Neural cell (in vitro differentiated cells): ENCODE measurements around the gene DOCK9. TPM values are rescaled to one million over a fixed set of nuclear protein-coding genes. Genes with fewer than 3 reads are reported as not detected.

Source experiments
- H2AFZ ChIP-seq: fragments of 200-600, 300-800 bp; sonication (generic), shearing (Covaris generic); 2 replicates; pipeline ENCODE4 v1.6.0; 2014; ENCODE audit warnings: low read depth, mild to moderate bottlenecking, antibody characterized with exemption, low read length, moderate library complexity
- H3F3A ChIP-seq: fragments of 200-600 bp; shearing (Covaris generic); 2 replicates; pipeline ENCODE4 v1.6.1; 2016; ENCODE audit warnings: mild to moderate bottlenecking, moderate library complexity, mixed read lengths, antibody characterized with exemption, low read length; ENCODE audit not compliant: insufficient read depth, poor library complexity, severe bottlenecking
- H3K27ac ChIP-seq: fragments of 200-600, 300-800 bp; sonication (generic), shearing (Covaris generic); 2 replicates; pipeline ENCODE4 v1.5.1; 2014; ENCODE audit warnings: mild to moderate bottlenecking, low read length, moderate library complexity
- H3K27me3 ChIP-seq: fragments of 300-800, 200-600 bp; sonication (generic), shearing (Covaris generic); 2 replicates; pipeline ENCODE4 v1.6.0; 2014; ENCODE audit warnings: mild to moderate bottlenecking, low read depth, low read length, moderate library complexity; ENCODE audit not compliant: insufficient read depth
- H3K36me3 ChIP-seq: fragments of 300-800, 200-600 bp; sonication (generic), shearing (Covaris generic); 2 replicates; pipeline ENCODE4 v1.5.1; 2014; ENCODE audit warnings: mild to moderate bottlenecking, antibody characterized with exemption, low read length, moderate library complexity; ENCODE audit not compliant: insufficient read depth
- H3K4me2 ChIP-seq: fragments of 300-800, 200-600 bp; sonication (generic), shearing (Covaris generic); 2 replicates; pipeline ENCODE4 v1.6.0; 2014; ENCODE audit warnings: mild to moderate bottlenecking, low read length
- H3K4me3 ChIP-seq: fragments of 300-800, 200-600 bp; sonication (generic), shearing (Covaris generic); 2 replicates; pipeline ENCODE4 v1.5.1; 2014; ENCODE audit warnings: mild to moderate bottlenecking, low read length, moderate library complexity
- H3K79me2 ChIP-seq: fragments of 200-600 bp; shearing (Covaris generic); replicated peaks from 2 replicates; pipeline ENCODE4 v1.6.0; 2014; ENCODE audit warnings: mild to moderate bottlenecking, low read length, moderate library complexity; ENCODE audit not compliant: insufficient read depth
- H3K9ac ChIP-seq: fragments of 300-800, 200-600 bp; sonication (generic), shearing (Covaris generic); 2 replicates; pipeline ENCODE4 v1.6.1; 2016; ENCODE audit warnings: mild to moderate bottlenecking, low read length, mixed read lengths
- H3K9me2 ChIP-seq: fragments of 200-600 bp; shearing (Covaris generic); 2 replicates; pipeline ENCODE4 v1.6.1; 2016; ENCODE audit warnings: mild to moderate bottlenecking, low read length, mixed read lengths; ENCODE audit not compliant: insufficient read depth
- H3K9me3 ChIP-seq: fragments of 200-600, 300-800 bp; sonication (generic), shearing (Covaris generic); 2 replicates; pipeline ENCODE4 v1.6.1; 2016; ENCODE audit warnings: mild to moderate bottlenecking, mixed run types, low read length, moderate library complexity, mixed read lengths
- H4K20me1 ChIP-seq: fragments of 200-600 bp; shearing (Covaris generic); 2 replicates; pipeline ENCODE4 v1.6.1; 2016; ENCODE audit warnings: mild to moderate bottlenecking, mixed run types; ENCODE audit not compliant: insufficient read depth
- EP300 ChIP-seq: fragments of 450-650 bp; conservative IDR thresholded peaks from 2 replicates; pipeline ENCODE4 v1.6.1; 2014; ENCODE audit warnings: antibody characterized with exemption, mild to moderate bottlenecking, moderate library complexity; ENCODE audit not compliant: poor library complexity, severe bottlenecking
- EZH2 ChIP-seq: fragments of 200-600, 300-800 bp; shearing (Covaris generic), sonication (generic); IDR thresholded peaks from 2 replicates; pipeline ENCODE4 v1.6.1; 2014; ENCODE audit warnings: antibody characterized with exemption, low read length, borderline replicate concordance, mild to moderate bottlenecking; ENCODE audit not compliant: insufficient read depth, poor library complexity, severe bottlenecking
- MXI1 ChIP-seq: fragments of 450-650 bp; conservative IDR thresholded peaks from 2 replicates; pipeline ENCODE4 v1.6.1; 2014; ENCODE audit warnings: antibody characterized with exemption, mild to moderate bottlenecking; ENCODE audit not compliant: poor library complexity, severe bottlenecking
- POLR2AphosphoS5 ChIP-seq: IDR thresholded peaks from 2 replicates; pipeline ENCODE4 v1.6.1; 2012
- RAD21 ChIP-seq: fragments of 450-650 bp; conservative IDR thresholded peaks from 2 replicates; pipeline ENCODE4 v1.6.1; 2014; ENCODE audit warnings: antibody characterized with exemption, mild to moderate bottlenecking, moderate library complexity
- REST ChIP-seq: IDR thresholded peaks from 2 replicates; pipeline ENCODE4 v1.6.1; 2012; ENCODE audit warnings: borderline replicate concordance
- SMC3 ChIP-seq: fragments of 450-650 bp; conservative IDR thresholded peaks from 2 replicates; pipeline ENCODE4 v1.6.1; 2014; ENCODE audit warnings: antibody characterized with exemption, mild to moderate bottlenecking, moderate library complexity; ENCODE audit not compliant: poor library complexity
- TAF1 ChIP-seq: IDR thresholded peaks from 2 replicates; pipeline ENCODE4 v1.6.1; 2012; ENCODE audit warnings: low read depth
- polyA plus RNA-seq: library from polyadenylated mRNA; depleted of rRNA; stranded (reverse); fragments of >200 nt; gene quantifications from 2 replicates; pipeline ENCODE4 v1.2.3, GENCODE V29; 2014
- TF ChIP-seq, protein P1 (sequence below): fragments of 450-650 bp; IDR thresholded peaks from 2 replicates; pipeline ENCODE4 v1.5.1; 2014; ENCODE audit warnings: antibody characterized with exemption, mild to moderate bottlenecking, moderate library complexity; ENCODE audit not compliant: poor library complexity, severe bottlenecking

Gene DOCK9
- polyA plus RNA-seq, 1 donor from 2014 or later = 11.4 TPM

DNA sequence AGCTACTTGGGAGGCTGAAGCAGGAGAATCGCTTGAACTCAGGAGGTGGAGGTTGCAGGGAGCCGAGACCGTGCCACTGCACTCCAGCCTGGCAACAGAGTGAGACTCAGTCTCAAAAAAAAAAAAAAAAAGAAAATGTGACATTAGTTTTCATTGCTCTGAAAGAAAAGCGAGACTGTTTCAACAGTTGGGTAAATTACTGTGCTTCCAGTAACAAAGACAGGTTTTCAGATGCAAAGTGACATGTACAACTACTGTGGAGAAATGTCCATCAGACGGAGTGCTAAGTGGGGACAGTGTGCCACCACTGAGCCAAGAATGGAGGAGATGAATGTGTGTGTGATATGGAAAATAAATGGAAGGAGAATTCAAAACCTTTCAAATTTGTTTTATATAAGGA lies 201.2 kb downstream of the DOCK9 start:
- Histone ChIP-seq H3K9ac (no peak overlapping the region), H3K27ac (no peak overlapping the region), H3K79me2 (no peaks in the 10 kb centered on the region), H3F3A (no peaks in the 10 kb centered on the region), H3K27me3 (no peaks in the 10 kb centered on the region), H3K4me2 (no peak overlapping the region), H4K20me1 (no peaks in the 10 kb centered on the region), H3K9me2 (no peaks in the 10 kb centered on the region), H2AFZ (no peak overlapping the region), H3K4me3 (no peak overlapping the region), H3K36me3 (no peaks in the 10 kb centered on the region), H3K9me3 (no peaks in the 10 kb centered on the region)
- no peak for TF ChIP-seq EZH2
- no peak for TF ChIP-seq REST
- TF ChIP-seq RAD21 = no peak
- TF ChIP-seq MXI1 = no peak
- TF ChIP-seq POLR2AphosphoS5 = no peak
- no peak for TF ChIP-seq SMC3
- TF ChIP-seq EP300 = no peak
- TF ChIP-seq, protein P1, sequence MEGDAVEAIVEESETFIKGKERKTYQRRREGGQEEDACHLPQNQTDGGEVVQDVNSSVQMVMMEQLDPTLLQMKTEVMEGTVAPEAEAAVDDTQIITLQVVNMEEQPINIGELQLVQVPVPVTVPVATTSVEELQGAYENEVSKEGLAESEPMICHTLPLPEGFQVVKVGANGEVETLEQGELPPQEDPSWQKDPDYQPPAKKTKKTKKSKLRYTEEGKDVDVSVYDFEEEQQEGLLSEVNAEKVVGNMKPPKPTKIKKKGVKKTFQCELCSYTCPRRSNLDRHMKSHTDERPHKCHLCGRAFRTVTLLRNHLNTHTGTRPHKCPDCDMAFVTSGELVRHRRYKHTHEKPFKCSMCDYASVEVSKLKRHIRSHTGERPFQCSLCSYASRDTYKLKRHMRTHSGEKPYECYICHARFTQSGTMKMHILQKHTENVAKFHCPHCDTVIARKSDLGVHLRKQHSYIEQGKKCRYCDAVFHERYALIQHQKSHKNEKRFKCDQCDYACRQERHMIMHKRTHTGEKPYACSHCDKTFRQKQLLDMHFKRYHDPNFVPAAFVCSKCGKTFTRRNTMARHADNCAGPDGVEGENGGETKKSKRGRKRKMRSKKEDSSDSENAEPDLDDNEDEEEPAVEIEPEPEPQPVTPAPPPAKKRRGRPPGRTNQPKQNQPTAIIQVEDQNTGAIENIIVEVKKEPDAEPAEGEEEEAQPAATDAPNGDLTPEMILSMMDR = no peak
- no peak for TF ChIP-seq TAF1

- Histone ChIP-seq H3F3A (no peaks in the 10 kb centered on the region), H3K36me3 (no peaks in the 10 kb centered on the region), H3K79me2 (no peaks in the 10 kb centered on the region), H3K4me2 (no peak overlapping the region), H3K27me3 (no peaks in the 10 kb centered on the region), H3K9me3 (no peaks in the 10 kb centered on the region), H3K27ac (no peak overlapping the region), H3K4me3 (no peak overlapping the region), H4K20me1 (no peaks in the 10 kb centered on the region), H3K9ac (no peak overlapping the region), H2AFZ (no peak overlapping the region), H3K9me2 (no peaks in the 10 kb centered on the region)
- TF ChIP-seq EP300 (no peak), SMC3 (no peak), MXI1 (no peak), EZH2 (no peak), POLR2AphosphoS5 (no peak), RAD21 (no peak), REST (no peak)
These were observed 201.8 kb downstream of the DOCK9 start for GRCh38 chr13:98775844-98776598.
